Globus pallidus (tissue), 1 donor: ENCODE measurements around the gene SFSWAP.
"Not testable (repeated sequence)": the region's sequence is repeated elsewhere in the genome, so short reads cannot be mapped to it uniquely, and the experiment has no call there.

Experiments
- DNase-seq: peaks from one replicate; pipeline ENCODE4 v3.0.0-alpha.2; 2015; ENCODE audit warnings: low spot score

SFSWAP gene

DNA sequence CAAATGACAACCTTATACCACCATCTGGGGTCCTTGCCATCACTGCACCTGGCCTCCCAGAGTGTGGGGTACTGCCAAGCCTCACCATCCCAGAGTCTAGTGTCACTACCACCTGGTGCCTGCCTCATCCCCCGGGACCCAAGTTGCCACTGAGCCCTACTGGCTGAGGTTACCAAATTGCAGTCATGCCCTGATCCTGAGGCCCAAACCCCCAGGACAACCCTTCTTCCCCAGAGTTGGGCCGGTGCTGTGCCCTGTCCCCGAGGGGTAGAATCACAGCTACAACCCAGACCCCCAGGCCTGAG, 8.4 kb upstream of the SFSWAP start:
- no peak for DNase-seq

DNA sequence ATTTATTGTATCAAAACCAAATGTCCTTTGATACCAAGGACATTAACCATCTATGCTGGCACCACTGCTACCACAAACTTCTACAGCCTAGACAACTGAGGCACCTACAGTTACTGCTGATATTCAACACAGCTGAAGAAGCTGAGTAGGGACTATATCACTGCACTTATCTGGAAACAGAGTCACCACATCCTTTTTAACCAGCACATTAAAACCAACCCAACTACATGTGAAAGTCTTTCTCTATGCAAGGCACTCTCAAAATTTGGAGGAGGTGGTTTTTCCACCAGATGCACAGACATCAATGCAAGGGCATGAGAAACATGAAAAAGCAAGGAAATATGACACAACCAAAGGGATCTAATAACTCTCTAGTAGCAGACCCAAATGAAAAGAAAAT, 7.7 kb upstream of the SFSWAP start:
- no peak for DNase-seq

DNA sequence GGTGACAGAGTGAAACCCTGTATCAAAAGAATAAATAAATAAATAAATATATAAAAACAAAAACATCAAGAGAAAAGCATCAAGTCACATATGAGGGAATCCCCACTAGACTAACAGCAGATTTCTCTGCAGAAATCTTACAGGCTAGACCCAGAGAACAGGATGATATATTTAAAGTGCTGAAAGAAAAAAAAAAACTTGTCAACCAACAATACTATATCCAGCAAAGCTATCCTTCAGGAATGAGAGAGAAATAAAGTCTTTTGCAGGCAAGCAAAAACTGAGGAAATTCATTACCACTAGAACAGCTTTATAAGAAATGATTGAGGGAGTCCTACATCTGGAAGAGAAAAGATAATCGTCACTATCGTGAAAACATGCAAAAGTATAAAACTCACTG, 6.4 kb upstream of the SFSWAP start:
- DNase-seq: no peak

DNA sequence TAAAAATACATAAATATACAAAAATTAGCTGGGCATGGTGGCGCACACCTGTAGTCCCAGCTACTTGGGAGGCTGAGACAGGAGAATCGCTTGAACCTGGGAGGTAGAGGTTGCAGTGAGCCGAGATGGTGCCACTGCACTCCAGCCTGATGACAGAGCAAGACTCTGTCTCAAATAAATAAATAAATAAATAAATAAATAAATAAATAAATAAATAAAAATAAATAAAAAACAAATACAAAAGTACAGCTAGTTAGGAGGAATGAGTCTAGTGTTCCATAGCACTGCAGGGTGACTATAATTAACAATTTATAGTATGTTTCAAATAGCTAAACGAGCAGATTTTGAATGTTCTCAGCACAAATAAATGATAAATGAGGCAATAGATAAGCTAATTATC, 4.2 kb upstream of the SFSWAP start:
- DNase-seq: not testable (repeated sequence)

DNA sequence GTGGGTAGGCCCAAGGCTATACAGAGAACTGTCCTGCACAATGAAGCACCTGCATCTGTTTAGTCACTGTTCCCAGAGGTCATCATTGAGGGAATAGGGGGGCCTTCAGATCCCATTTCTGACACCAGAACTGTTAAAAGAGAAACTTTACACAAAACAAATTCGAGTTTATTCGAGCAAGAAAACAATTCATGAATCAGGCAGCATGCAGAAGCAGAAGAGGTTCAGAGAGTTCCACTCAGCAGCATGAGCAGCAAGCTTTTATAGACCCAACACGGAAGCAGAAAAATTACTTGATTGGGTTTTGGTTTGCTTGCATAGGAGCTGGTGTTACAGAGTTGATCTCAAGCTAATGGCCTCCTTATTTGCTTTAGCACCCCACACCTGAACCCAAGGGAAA, 1.7 kb upstream of the SFSWAP start:
- no peak for DNase-seq

DNA sequence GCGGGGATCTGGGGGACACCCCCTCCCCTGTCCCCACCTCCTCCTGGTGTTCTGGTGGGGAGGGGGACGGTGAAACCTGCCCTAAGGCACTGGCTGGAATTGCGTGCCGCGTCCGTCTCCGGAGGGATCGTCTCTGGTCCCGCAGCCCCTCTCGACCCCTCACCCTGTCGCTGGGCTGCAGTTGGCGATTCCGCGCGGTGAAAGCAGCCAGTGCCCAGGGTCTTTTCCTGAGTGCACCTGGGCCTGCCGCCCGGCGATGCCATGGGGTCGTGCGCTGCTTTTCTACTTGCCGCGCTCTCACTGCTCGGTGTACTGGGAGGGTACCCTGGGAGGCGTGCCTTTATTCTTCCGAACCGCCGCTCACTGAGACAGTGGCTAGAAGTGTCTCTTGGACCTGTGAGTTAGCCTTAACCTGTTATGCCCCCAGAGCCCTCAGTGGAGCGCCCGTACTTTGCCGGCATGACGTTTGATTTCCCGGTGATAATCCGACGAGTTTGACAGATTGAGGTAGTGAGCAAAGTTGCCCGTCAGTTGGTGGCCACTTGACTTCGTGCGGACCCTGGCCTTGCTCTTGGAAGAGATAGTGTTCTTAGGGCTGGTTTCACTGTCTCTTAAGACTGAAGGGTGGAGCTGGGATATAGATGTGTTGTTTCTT, 788 bp downstream of the SFSWAP start:
- no peak for DNase-seq

DNA sequence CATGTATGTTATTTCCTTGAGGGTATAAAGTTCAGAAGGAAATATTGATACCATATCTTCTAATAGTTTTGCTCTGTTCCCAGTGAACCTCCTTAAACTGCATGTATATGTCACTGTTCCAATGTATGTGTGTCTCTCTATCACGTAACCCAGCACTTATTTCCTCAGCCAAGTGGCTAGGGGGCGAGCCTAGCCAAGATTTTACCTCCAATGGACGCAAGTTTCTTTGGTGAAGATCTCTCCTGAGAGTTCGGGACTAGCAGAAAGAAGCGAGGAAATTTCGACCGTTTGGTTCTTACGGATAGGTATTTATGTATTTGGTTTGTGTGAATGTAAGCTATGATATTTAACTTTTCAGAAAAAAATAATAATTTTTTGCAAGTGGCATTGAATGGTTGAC, 2.5 kb downstream of the SFSWAP start:
- no peak for DNase-seq

DNA sequence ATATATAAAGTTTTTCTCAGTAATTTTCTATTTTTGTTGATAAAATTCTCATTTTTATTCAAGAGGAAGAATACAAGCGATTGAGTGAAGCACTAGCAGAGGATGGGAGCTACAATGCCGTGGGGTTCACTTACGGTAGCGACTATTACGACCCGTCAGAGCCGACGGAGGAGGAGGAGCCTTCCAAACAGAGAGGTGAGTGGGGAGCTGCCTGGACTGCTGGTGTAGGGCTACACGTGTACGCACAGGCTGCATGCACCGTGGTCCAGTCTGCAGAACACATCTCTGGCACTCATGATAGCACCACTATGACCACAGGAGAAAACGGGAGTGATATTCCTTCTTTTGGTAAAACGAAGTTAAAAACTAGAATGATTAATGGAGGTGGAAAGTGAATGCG, 3.9 kb downstream of the SFSWAP start:
- no peak for DNase-seq

DNA sequence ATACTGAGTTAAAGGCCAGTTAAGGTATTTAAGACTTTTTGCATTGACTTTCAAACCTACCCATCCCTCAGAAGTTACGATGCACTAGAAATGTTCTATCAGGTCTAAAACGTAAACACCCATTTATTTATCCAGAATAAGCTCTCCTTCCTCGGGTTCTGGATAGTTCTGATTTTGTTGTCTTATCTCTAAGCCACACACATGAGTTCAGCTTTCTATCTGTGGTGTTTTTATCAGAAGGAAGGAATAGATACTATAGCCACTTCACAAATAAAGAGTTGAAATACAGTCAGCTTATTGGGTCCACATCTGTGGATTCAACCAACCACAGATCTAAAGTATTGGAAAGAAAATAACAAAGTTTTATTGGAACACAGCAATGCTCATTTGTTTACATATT, 5.4 kb downstream of the SFSWAP start:
- no peak for DNase-seq

DNA sequence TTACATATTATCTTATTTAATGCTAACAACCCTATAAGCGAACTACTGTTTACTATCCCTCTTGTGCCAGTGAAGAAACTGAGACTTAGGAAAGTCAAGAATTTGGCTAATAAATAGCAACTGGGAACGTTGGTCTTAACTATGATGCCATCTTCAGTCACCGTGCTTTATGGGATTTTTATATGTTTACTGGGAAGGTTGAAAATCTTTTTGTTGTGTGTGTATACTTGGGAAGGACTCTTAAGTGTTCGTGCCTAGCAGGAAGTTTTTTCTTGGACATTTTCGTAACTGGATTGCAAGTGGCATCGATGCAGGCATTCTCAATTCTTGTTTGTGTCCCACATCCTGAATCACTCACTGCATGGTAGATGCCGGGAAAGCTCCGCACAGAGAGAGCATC, 9.4 kb downstream of the SFSWAP start:
- no peak for DNase-seq

DNA sequence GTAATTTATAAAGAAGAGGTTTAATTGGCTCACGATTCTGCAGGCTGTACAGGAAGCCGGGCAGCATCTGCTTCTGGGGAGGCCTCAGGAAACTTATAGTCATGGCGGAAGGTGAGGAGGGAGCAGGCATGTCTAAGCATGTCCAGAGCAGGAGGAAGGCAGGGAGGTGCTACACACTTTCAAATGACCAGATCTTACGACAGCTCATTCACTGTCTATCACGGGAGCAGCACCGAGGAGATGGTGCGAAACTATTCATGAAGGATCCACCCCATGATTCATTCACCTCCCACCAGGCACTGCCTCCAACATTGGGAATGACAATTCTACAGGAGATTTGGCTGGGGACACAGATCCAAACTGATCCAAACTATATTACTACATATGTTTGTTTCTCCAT, 10.0 kb downstream of the SFSWAP start:
- no peak for DNase-seq

DNA sequence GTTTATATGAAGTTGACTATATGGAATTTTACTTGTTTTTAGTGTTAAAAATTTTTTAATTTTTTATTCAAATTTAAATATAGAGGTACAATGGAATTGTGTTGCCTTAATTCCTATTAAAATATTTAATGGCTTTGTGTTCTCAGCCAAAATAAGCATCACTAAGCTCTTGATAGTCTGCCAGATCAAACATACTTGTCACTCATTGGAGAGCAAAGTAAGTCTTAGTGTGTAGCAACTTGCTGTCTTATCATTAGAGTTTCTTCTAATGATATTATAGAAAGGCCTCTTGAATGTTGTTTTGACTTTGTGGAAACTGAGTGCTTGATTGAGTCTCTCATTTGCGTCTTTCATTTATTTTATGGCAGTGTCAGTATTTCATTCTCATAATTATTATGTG, 10.7 kb downstream of the SFSWAP start:
- DNase-seq: no peak

DNA sequence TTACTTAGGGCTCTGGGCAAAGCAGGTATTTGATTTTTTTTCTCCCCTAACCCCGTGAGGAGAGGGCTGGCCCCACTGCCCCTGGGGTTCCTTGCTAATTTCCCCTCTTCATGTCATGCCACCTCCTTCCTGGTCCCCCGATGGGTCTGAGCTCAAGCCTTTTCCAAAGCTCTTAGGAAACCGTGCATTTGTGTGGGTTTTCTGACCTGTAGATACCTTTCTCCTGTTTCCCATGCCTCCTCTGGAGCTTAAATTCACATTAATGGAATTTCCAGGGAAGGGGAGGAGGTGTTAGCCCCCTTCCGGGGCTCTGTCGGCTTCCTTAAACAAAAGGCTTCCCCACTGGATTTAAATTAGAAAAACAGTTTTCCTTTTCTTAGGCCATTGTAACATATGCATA, 12.6 kb downstream of the SFSWAP start:
- no peak for DNase-seq

DNA sequence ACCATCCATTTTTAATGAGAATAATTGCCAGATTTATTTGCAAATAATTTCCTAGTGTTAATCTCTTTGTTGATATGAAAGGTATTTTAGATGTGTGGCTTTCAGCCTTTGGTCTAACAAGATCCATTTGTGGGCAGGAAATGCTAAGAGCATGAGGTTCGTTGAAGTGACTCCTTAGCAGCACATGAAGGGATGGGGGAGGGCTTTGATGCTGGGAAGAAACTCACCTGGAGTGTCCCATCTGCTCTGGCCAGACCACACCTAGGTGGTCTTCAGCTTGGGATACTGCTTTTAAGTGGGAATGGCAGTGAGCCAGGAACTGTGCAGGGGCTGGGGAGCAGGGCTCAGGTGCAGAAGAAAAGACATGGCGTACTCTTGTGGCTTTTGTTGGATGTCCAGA, 13.6 kb downstream of the SFSWAP start:
- DNase-seq: no peak

DNA sequence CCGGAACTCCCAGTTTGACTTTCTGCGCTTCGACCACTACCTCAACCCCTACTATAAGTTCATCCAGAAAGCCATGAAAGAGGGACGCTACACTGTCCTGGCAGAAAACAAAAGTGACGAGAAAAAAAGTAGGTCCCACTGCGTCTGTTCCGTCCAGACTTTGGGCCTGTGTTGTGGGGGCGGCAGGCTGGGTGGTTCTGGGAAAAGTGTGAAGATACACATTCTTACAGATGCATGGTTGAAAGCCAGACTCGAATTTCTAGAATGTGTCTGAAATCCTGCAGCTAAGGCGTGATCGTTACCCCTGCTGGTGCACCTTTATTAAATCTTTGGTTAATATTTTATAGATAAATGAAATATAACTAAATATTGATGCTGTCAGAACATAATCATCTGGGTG, 14.6 kb downstream of the SFSWAP start:
- DNase-seq: no peak

DNA sequence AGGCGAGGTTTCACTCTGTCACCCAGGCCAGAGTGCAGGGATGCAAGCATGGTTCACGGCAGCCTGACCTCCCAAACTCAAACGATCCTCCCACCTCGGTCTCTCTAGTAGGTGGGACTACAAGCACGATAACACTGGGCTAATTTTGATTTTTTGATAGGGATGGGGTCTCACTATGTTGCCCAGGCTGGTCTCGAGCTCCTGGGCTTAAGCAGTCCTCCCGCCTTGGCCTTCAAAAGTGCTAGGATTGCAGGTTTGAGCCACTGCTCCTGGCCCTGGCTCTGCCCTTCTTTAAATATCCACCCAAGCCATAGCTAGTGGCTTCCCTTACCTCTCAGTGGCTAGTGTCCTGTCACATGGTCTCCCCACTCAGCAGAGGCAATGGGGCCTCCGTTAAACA, 17.8 kb downstream of the SFSWAP start:
- no peak for DNase-seq

DNA sequence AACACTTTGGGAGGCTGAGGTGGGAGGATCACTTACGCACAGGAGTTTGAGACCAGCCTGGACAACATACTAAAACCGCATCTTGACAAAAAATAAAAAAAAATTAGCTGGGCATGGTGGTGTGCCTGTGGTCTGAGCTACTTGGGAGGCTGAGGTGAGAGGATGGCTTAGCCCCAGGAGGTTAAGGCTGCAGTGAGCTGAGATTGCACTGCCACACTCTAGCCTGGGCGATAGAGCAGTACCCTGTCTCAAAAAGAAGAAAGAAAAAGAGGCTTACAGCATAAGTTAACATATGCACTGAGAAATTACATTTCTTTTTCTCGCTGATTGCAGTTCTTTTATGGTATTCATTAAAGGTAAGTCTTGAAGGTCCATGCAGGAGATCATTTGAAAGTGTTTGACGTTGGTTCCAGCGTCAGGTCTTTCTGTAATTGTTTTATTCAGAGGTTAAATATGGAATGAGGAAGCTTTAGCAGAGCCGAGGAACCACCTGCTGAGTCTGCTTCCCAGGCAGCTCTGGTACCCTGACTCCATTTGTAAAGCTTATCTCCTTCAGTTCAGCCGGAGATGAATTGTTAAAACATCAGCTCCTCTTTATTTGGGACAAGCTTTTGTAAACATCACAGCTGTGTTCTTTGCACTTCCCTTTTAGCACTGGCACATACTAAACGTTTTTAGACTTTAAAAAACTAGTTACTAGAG, 18.5 kb downstream of the SFSWAP start:
- DNase-seq: no peak

DNA sequence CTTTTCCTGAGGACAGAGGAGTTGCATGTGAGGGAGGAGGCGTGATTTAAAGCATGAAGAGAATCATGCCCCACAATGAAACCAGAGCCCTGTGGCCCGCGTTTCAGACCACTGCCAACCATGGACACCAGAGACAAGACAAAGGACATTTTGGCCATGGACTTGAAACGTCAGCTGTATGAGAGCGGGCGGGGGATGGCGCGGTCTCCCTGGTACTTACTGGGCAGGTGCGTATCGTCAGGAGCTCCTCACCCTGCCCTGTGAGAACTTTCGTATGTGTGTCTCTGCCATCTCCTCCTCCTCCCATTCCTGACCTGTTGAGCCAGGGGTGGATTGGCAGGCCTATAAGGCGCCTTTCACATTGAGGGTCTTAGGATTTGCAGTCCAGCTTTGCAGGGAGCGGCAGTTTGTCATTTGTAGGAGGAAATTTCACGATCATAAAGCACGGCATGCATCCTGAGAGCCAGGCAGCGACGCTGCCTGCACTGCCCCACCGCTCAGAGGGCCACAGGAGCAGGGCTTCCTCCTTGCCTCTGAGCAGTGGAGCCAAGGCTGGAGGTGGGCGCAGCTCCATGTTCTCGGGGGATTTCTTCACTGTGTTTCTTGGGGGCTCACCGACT, 22.2 kb downstream of the SFSWAP start:
- DNase-seq: no peak

DNA sequence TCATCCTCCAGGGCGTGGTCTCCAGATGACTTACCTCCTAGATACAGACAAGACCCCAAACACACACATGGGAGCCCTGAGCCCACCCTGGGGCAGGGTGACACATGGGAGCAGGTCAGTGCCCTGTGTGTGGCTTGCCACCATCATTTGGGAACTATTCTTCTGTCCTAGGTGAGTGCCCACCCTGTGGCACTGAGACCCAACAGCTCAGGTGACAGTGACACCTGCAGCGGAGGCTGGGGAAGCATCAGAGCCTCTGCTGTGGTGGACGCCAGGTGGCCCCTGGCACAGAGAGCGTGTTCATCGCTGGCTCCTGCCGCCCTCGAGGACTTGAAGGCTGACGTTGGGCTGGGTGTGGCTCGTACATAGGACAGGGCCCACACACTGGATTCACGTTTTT, 23.0 kb downstream of the SFSWAP start:
- DNase-seq: no peak

DNA sequence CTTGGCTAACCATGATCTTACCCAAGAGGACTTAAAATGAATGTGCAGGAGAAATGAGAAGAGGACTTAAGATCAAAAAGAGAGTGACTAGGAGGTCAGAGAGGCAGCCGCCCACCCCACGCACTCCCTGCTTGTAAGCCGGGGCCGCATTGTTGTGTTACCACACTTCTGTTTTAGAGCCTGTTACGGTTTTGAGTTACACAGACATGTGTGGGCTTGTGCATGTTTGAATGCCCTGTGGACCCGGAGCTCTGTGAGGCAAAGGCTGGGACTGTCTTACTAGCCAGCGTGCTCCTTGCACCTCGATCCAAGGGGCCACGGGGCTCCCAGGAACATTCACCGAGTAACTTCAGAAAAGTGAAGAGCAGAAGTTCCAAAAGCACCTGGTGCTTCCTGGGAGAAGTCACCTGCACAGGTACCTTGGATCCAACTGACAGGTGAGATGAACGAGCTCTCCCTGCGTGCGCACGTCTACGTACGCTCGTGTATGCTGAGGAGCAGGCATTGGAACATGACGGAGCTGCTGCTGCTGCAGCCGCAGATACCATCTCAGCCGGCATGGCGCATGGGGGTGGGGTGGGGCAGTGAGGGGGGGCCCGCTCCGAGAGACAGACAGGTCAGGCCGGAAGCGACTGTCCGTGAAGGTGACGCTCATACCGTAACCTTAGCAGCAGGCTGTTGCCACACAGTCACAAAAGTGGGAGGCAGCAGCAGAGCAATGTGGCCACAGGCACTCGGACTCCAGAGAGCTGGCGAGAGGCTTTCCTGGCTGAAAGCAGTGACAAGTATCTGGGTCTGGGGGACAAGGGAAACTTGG, 23.7 kb downstream of the SFSWAP start:
- no peak for DNase-seq

DNA sequence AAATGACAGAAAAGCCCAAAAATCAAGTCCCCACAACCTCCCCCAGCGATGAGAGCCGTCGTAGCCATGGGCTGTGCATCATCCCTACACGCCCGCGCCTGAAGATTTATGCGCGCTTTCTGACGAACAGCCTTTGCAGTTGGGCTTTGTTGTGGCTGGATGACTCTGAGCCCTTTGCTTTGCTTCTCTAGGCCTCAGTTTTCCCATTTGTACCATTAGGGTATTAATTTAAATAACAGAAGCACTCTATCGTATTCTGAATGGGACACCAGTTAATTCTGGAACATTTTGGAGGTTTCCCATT, 24.2 kb downstream of the SFSWAP start:
- no peak for DNase-seq

DNA sequence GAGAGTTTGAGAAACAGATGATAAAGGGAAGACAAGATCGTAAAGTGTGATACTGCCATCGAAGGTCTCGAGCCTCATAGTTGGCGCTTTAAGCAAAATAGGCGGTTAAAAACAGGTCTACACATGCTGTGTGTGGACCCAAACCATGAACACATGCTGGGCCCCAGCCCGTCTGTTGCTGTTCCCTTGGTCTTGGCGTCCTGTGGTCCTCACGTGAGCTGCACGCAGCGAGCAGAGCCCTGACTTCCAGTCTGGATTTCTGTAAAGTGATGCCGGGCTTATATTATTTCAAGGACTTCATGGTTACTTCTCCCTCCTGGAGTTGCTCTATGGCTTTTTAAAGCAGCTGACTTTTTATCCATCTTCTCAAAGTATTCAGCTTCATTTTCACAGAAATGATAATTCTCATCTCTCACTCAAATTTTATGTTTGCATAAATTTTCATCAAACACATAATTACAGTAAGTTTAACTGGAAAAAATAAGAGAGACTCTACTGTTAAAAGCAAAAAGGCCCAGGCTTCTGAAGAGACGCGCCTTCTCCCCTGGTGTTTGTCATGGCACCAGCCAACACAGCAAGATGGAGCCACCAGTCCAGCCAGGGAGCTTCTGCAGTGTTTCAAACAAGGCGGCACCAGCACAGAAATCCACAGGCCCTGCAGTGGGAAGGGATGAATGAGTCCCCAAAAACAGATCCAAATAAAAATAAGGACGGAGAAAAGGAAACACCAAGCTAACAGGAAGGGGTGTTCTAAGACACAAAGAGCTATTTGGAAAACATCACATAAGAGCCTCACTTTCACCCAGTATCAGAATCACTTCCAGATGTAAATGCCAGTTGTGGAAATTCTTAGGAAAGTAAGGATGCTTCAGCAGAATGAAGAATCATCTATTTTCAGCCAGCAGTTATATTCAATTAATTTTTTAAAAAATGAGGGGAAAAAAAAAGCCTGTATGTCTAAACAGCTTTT, 24.9 kb downstream of the SFSWAP start:
- DNase-seq: peak; percentile 53
